Right cardiac atrium (tissue), 5 donors: ENCODE measurements around the gene EPHB2. TPM values are rescaled to one million over a fixed set of nuclear protein-coding genes. Genes with fewer than 3 reads are reported as not detected.

Experiments used
- ATAC-seq, 2 donors: fragments of 200-7000 bp; cut with Tn5 transposase; one replicate each; pipeline versions ENCODE4 v1.8.0 to v1.9.1; 2020; ENCODE audit warnings: moderate library complexity in 2 of 2, mild to moderate bottlenecking in 1 of 2
- DNase-seq, 3 donors: peaks; one replicate each; pipeline ENCODE4 v3.0.0-alpha.2; 2020
- H3K27ac ChIP-seq: one replicate; pipeline ENCODE4 v1.5.1; 2013; ENCODE audit warnings: mild to moderate bottlenecking, low read length, control low read depth, moderate library complexity
- H3K27me3 ChIP-seq: one replicate; pipeline ENCODE4 v1.6.1; 2013; ENCODE audit not compliant: control insufficient read depth, insufficient read depth
- H3K4me1 ChIP-seq: one replicate; pipeline ENCODE4 v1.6.1; 2013; ENCODE audit warnings: low read length; ENCODE audit not compliant: control insufficient read depth, insufficient read depth
- H3K4me3 ChIP-seq: one replicate; pipeline ENCODE4 v1.5.1; 2013; ENCODE audit warnings: low read length, control low read depth
- H3K9me3 ChIP-seq: one replicate; pipeline ENCODE4 v1.6.1; 2013; ENCODE audit warnings: low read length; ENCODE audit not compliant: control insufficient read depth
- WGBS: extraction: QIAGEN DNeasy Blood & Tissue Kit; methylation state at CpG from one replicate; pipeline ENCODE4 v1.1.7; 2013; 5-methylcytosine and 5-hydroxymethylcytosine counted together
- intact Hi-C, 4 donors: fragments of 100-400 bp; cut with DNase I; formaldehyde crosslinking; loops; one replicate each; pipeline versions ENCODE4 v1.11.0 to v1.14.0; 2022 to 2023
- polyA plus RNA-seq: library from polyadenylated mRNA; stranded (reverse); fragments of 200-250 nt; gene quantifications from one replicate; pipeline ENCODE4 v1.2.3, GENCODE V29; 2013
- total RNA-seq, 4 donors: library from RNA; stranded (reverse); fragmentation: NEBNext Ultra II Directional; extraction: Animal tissue kit (Norgen Biotek cat#: 25700); gene quantifications; one replicate each; pipeline ENCODE4 v1.2.1, GENCODE V29; 2021
- donor health status: healthy with polysubstance abuse.
- donor health status: DM: no; HTN: yes; CAD: no.
- donor health status: DM: no; HTN: no; CAD: no.
- donor health status: DM: no; HTN: yes; CAD: no; lungs with severe emphysema.
- donor health status: DM: yes; HTN: yes; CAD: no.

EPHB2 gene
- total and polyA plus RNA-seq, 5 donors = 1.2 to 7.7 (median 3.5) TPM

DNA sequence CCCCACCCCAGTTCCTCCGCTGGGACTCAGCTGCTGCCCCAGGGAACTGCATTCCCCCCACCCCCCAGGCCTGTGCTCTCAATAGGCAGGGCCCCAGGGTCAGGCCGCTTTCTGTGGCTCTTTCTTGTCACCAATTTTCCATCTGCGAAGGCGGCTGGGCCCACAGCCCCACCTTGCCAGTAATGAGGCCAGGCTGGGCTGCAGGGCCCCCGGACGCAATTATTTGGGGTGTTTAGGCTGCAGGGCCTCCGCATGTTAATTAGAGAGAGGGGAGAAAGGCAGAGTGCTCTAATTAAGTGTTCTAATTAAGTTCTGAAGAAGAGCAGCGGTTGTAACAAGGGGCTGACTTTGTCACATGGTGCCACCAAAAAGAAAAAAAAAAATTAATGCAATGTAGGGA, 71.8 kb downstream of the EPHB2 start:
- Histone ChIP-seq H3K4me3 (no peak overlapping the region), H3K4me1 (peaks cover 6% of the 10 kb centered on the region), H3K27ac (no peak overlapping the region), H3K9me3 (no peaks in the 10 kb centered on the region), H3K27me3 (no peaks in the 10 kb centered on the region)
- ATAC-seq (no peak), DNase-seq (no peak)
- 85% methylated on average over 8 of the region's 8 CpGs for WGBS
- intact Hi-C loops = loop anchor here in 1 of 4 donors (10.0 kb wide), 1 partner anchor 58 kb away; no protein-coding TSS in a partner anchor

DNA sequence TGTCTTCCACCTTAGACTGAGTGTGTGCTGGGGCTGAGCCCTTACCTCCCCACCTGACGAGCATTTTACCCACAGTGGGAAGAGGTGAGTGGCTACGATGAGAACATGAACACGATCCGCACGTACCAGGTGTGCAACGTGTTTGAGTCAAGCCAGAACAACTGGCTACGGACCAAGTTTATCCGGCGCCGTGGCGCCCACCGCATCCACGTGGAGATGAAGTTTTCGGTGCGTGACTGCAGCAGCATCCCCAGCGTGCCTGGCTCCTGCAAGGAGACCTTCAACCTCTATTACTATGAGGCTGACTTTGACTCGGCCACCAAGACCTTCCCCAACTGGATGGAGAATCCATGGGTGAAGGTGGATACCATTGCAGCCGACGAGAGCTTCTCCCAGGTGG, 73.7 kb downstream of the EPHB2 start:
- H3K9me3 ChIP-seq = no peaks in the 10 kb centered on the region
- intact Hi-C loops = loop anchor here in 1 of 4 donors (10.0 kb wide), 1 partner anchor 60 kb away; no protein-coding TSS in a partner anchor
- H3K4me3 ChIP-seq = no peak overlapping the region
- no peak for DNase-seq
- H3K27me3 ChIP-seq = no peaks in the 10 kb centered on the region
- H3K4me1 ChIP-seq = no peaks in the 10 kb centered on the region
- H3K27ac ChIP-seq = no peak overlapping the region
- no peak for ATAC-seq
- WGBS = 95% methylated on average over 19 of the region's 19 CpGs

DNA sequence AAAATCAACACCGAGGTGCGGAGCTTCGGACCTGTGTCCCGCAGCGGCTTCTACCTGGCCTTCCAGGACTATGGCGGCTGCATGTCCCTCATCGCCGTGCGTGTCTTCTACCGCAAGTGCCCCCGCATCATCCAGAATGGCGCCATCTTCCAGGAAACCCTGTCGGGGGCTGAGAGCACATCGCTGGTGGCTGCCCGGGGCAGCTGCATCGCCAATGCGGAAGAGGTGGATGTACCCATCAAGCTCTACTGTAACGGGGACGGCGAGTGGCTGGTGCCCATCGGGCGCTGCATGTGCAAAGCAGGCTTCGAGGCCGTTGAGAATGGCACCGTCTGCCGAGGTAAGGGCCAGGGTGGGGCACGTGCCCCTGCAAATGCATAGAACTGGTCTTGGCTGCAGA, 74.1 kb downstream of the EPHB2 start:
- no peak overlapping the region for H3K4me3 ChIP-seq
- no peak for ATAC-seq
- 97% methylated on average over 27 of the region's 27 CpGs for WGBS
- no peak for DNase-seq
- intact Hi-C loops = loop anchor here in 1 of 4 donors (10.0 kb wide), 1 partner anchor 60 kb away; no protein-coding TSS in a partner anchor
- no peaks in the 10 kb centered on the region for H3K27me3 ChIP-seq
- no peak overlapping the region for H3K27ac ChIP-seq
- H3K4me1 ChIP-seq = no peaks in the 10 kb centered on the region
- no peaks in the 10 kb centered on the region for H3K9me3 ChIP-seq

DNA sequence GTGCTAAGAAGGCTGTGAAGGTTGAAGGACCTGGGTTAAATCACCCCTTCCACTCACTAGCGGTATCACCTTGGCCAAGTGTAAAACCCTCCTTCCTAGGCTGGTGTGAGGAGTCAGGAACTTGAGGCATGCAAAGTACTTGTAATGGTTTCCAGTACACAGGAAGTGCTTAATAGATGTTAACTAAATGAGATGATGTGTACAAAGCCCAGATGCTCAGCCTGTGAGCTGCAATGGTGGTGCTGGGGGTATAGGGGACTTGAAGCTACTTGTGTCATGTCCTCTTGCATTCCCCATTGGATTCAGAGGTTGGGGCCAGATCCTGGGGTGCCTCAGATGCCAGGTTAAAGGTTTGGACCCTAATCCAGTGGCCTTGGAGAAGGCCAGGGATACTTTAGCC, 75.5 kb downstream of the EPHB2 start:
- intact Hi-C loops = loop anchor here in 1 of 4 donors (10.0 kb wide), 1 partner anchor 61 kb away; no protein-coding TSS in a partner anchor
- ATAC-seq (no peak), DNase-seq (no peak)
- Histone ChIP-seq H3K27ac (no peak overlapping the region), H3K4me1 (peaks cover 2% of the 10 kb centered on the region), H3K4me3 (no peak overlapping the region), H3K9me3 (no peaks in the 10 kb centered on the region), H3K27me3 (no peaks in the 10 kb centered on the region)
- 96% methylated on average over 1 of the region's 1 CpG for WGBS

DNA sequence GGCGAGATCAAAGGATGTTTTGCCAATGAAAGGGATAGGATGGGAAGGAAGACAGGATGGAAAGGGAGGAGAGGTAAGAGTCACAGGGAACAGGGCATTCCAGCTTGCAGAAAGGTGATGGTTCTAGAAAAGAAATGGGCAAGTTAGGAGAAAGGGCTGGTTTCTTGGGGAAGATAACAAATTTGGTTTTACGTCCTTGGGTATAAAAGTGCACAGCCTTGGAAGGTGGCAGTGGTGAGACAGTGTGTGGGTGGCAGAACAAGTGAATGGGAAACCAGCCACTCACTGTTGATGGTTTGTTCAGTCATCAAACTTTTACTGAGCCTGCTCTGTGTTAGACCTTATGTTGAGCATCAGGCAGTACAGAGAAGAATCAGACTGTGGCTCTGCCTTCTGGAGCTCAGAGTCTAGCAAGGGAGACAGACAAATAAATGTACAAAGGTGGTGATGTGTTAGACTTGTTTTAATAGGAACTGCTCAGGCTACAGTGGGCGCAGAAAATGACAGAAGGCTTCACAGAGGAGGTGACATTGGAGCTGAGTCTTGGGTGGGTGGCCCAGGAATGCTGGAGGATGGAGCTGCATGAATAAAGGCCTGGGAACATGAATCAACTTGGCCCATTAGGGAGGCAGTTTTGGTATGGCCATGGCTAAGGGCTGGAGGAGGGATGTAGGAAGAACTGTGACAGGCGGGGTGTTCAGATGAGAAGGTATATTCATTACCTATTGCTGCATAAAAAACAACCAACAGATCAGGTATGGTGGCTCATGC, 76.3 kb downstream of the EPHB2 start:
- 93% methylated on average over 4 of the region's 4 CpGs for WGBS
- Histone ChIP-seq H3K4me3 (no peak overlapping the region), H3K27me3 (no peaks in the 10 kb centered on the region), H3K9me3 (no peaks in the 10 kb centered on the region), H3K4me1 (peaks cover 2% of the 10 kb centered on the region), H3K27ac (no peak overlapping the region)
- DNase-seq = no peak
- intact Hi-C loops = loop anchor here in 1 of 4 donors (10.0 kb wide), 1 partner anchor 62 kb away; no protein-coding TSS in a partner anchor
- no peak for ATAC-seq

DNA sequence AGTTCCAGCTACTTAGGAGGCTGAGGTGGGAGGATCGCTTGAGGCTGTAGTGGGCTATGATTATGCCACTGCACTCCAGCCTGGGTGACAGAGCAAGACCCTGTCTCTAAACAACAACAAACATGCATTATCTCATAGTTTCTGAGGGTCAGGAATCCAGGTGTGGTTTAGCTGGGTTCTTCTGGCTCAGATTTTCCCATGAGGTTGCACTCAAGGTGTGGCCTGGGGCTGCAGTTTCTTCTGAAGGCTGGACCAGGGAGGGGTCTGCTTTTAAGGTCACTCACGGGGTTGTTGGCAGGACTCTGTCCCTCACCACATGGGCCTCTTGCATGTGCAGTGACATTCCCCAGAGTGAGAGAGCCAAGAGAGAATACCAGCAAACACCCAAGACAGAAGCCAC, 77.0 kb downstream of the EPHB2 start:
- 83% methylated on average over 2 of the region's 2 CpGs for WGBS
- intact Hi-C loops = loop anchor here in 1 of 4 donors (10.0 kb wide), 1 partner anchor 63 kb away; no protein-coding TSS in a partner anchor
- ATAC-seq = no peak
- Histone ChIP-seq H3K4me1 (peaks cover 2% of the 10 kb centered on the region), H3K27me3 (no peaks in the 10 kb centered on the region), H3K9me3 (no peaks in the 10 kb centered on the region), H3K27ac (no peak overlapping the region), H3K4me3 (no peak overlapping the region)
- DNase-seq = no peak

DNA sequence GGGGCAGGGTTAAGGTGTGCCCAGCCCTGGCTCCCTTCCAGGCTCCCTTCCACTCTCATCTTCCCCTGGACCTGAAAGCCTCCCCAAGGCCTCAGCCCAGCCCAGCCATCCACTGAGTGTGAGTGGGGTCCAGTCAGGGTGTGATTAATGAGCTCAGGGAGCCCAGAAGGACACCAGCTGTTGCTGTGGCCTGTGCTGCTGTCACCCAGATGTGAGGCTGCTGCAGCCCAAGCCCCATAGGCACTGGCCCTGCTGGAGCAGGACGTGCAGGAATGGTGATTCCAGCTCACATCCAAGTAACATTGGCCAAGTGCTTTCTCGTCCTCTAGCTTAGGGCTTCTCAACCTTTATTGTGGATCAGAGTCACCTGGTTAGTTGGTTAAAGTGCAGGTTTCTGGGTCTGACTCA, 77.6 kb downstream of the EPHB2 start:
- DNase-seq (peak in 2 of 3 donors; percentile 73 to 80), ATAC-seq (peak; percentile 46 to 49)
- no peaks in the 10 kb centered on the region for H3K9me3 ChIP-seq
- no peak overlapping the region for H3K27ac ChIP-seq
- peaks cover 2% of the 10 kb centered on the region for H3K4me1 ChIP-seq
- no peaks in the 10 kb centered on the region for H3K27me3 ChIP-seq
- intact Hi-C loops = loop anchor here in 1 of 4 donors (10.0 kb wide), 1 partner anchor 63 kb away; no protein-coding TSS in a partner anchor
- WGBS = 47% methylated on average over 2 of the region's 2 CpGs
- no peak overlapping the region for H3K4me3 ChIP-seq

DNA sequence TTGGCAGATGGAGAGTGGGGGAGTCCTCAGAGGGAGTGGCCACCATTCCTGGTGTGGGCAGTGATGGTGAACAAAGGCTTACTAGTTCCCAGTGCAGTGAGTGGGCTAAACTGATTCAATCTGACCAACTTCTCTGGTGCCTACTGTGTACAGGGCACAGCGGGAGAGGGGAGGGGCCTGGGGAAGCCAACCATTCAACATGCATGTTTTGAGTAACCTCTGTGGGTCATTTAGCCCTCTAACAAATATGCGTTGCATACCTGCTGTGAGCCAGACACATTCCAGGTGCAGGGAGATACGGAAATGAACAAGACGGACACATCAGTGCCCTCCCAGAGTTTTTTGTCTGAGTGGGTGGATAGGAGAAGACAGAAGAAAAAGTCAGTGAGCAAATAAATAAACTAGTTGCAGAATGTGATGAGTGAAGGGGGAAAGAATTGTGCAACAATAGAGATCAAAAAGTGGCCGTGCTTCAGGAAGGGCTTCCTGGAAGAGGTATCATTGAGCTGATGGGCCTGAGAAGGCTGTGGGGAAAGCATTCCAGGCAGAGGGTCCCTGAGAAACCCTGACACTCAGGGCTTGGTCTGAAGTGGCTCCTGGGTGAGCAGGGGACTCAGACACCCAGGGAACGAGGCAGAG, 78.8 kb downstream of the EPHB2 start:
- no peak overlapping the region for H3K4me3 ChIP-seq
- 74% methylated on average over 6 of the region's 6 CpGs for WGBS
- H3K27me3 ChIP-seq = no peaks in the 10 kb centered on the region
- H3K4me1 ChIP-seq = peaks cover 2% of the 10 kb centered on the region
- ATAC-seq = no peak
- H3K27ac ChIP-seq = no peak overlapping the region
- no peaks in the 10 kb centered on the region for H3K9me3 ChIP-seq
- peak in 1 of 3 donors; percentile 8 for DNase-seq
- intact Hi-C loops = loop anchor here in 1 of 4 donors (10.0 kb wide), 1 partner anchor 65 kb away; no protein-coding TSS in a partner anchor

DNA sequence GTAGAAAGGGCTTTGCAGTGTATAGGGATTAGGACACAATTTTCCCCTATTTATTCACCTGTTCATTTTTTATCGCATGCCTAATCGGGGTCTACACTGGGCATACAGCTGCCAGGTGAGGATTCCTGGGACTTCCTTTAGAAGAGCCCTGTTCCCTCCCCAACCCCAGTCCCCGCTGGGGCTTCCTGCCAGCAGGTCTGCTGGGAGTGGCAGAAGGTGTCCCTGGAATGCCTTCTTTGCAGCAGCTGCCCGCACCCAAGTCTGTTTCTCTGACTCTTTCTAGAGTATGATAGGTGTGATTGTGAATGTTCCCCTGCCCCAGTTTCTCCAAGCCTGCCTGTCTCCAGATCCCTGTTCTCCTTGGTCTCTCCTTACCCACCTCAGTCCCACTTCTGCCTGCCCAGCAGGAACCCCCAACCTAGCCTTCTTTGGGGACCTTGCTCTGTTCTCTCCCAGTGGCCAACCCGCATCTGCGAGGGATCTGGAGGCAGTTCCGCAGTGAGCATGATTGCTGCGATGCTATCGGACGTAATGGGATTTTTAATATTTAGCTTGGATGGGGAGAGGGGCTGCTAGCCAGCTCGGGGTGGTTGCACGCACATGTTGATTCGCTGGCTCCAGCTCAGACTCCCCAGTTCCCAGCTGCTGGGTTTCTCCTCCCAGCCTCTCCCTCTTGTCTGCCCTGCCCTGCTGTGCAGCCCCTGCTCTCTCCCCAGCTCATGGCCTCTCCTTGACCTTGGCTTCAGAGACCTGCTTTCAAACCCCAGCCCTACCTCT, 79.8 kb downstream of the EPHB2 start:
- H3K27ac ChIP-seq = no peak overlapping the region
- H3K27me3 ChIP-seq = no peaks in the 10 kb centered on the region

DNA sequence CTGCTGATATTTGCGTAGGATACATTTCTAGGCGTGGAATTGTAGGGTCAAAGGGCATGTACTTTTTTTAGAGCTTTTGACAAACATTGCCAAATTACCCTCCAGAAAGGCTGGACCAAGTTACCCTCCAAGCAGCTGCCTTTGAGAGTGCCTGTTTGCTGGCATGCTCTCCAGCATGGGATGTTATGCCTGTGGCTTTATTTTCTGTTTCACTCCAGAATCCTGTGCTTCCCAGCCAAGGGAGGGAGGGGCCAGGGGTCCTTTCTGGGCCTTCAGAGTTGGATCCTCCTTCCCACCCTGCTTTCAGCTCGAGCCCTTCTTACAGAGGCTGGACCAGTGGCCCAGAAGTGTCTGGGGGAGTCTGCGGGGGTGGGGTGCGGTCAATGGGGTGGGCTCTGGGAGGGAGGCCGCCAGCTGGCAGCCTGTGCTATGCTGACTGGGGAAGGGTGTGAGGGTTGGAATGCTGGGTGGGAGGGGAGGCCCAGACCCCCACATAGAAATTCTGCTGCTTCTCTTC, 81.2 kb downstream of the EPHB2 start:
- WGBS = 57% methylated on average over 6 of the region's 6 CpGs
- ATAC-seq (peak in 1 of 2 donors; percentile 39), DNase-seq (peak in 2 of 3 donors; percentile 74 to 85)
- Histone ChIP-seq H3K4me1 (peaks cover 2% of the 10 kb centered on the region), H3K9me3 (no peaks in the 10 kb centered on the region), H3K27ac (no peak overlapping the region), H3K4me3 (no peak overlapping the region), H3K27me3 (no peaks in the 10 kb centered on the region)
- intact Hi-C loops = no loop called here

More for the DNA sequence above, 79.8 kb downstream of the EPHB2 start:
- Histone ChIP-seq H3K4me3 (no peak overlapping the region), H3K4me1 (peaks cover 2% of the 10 kb centered on the region), H3K9me3 (no peaks in the 10 kb centered on the region)
- DNase-seq (peak; percentile 69 to 88 (median 84)), ATAC-seq (peak; percentile 60 to 74)
- intact Hi-C loops = no loop called here
- WGBS = 62% methylated on average over 13 of the region's 13 CpGs
